Astrocyte of the cerebellum (primary cell): ENCODE results near the gene TRABD2A.

Source experiments
- DNase-seq: peaks from one replicate; pipeline ENCODE4 v3.0.0-alpha.2; 2011; ENCODE audit warnings: low read depth
- H3K4me3 ChIP-seq: 2 replicates; pipeline ENCODE4 v1.5.1; 2011; ENCODE audit warnings: mild to moderate bottlenecking, low read depth, low read length, moderate library complexity
- CTCF ChIP-seq: IDR thresholded peaks from 2 replicates; pipeline ENCODE4 v1.5.1; 2012; ENCODE audit warnings: low read length, low read depth, moderate library complexity, mild to moderate bottlenecking; ENCODE audit errors: missing control alignments
- in situ Hi-C: cut with HindIII; loops from 2 replicates; pipeline ENCODE4 v1.10.0; 2017; ENCODE audit warnings: low sequenced_read_pairs

TRABD2A gene

GRCh38 chr2:84801811-84802210 is 79.1 kb downstream of the TRABD2A start:
- DNase-seq, result no peak
- no peak overlapping the region for H3K4me3 ChIP-seq
- in situ Hi-C loops, result no loop called here
- TF ChIP-seq CTCF, result no peak

- no peak for DNase-seq
- no peak overlapping the region for H3K4me3 ChIP-seq
- TF ChIP-seq CTCF, result no peak
- in situ Hi-C loops, result no loop called here
Measured at GRCh38 chr2:84800194-84800805, 80.6 kb downstream of the TRABD2A start.

- H3K4me3 ChIP-seq, result no peak overlapping the region
- in situ Hi-C loops, result no loop called here
- no peak for DNase-seq
- TF ChIP-seq CTCF, result no peak
Measured at GRCh38 chr2:84799772-84800171, 81.1 kb downstream of the TRABD2A start.

- H3K4me3 ChIP-seq, result no peak overlapping the region
- in situ Hi-C loops, result no loop called here
- TF ChIP-seq CTCF, result no peak
- DNase-seq, result no peak
Measured at GRCh38 chr2:84797271-84797670, 83.6 kb downstream of the TRABD2A start.

- TF ChIP-seq CTCF, result no peak
- in situ Hi-C loops, result no loop called here
- no peak overlapping the region for H3K4me3 ChIP-seq
- no peak for DNase-seq
Measured at GRCh38 chr2:84796798-84797197, 84.1 kb downstream of the TRABD2A start.

- no peak for TF ChIP-seq CTCF
- H3K4me3 ChIP-seq, result no peak overlapping the region
- in situ Hi-C loops, result no loop called here
- DNase-seq, result no peak
Measured at GRCh38 chr2:84793641-84794040, 87.2 kb downstream of the TRABD2A start.
